ENCODE data around the gene LRRC26.
"Not testable (repeated sequence)": the region's sequence is repeated elsewhere in the genome, so short reads cannot be mapped to it uniquely, and the experiment has no call there.

LRRC26 gene

DNA sequence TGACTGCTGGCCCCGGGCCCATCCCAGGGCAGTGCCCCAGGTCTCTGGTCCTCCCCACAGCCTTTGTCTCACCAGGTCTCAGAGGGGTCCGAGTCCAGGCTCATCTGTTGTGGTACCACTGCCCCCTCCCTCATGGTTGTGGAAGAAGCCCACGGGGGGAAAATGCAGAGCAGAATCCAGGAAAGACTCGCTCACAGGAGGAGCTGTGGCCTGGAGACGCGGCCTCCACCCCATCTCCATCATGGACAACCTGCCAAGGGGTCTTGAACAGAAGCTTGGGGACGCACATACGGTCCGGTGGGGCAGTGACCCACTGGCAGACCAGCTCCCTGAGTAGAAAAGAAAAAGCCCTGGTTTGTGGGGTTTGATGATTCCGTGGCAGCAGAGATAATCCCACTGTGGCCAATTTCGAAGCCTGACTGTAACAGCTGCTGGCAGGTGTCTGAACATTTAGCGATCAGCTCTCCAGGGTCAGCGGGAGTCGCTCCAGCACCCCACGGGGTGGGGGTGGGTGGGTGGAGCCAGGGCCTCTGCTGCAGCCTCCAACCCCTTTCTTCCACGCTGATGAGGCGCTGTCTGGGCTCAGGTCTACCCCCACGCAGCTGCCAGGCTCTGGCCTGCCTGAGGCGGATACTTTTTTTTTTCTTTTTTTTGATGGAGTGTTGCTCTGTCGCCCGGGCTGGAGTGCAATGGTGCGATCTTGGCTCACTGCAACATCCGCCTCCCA, 32.8 kb downstream of the LRRC26 start:
- DNase-seq (ENCODE audit: low read depth in 2 of 2): no peak

DNA sequence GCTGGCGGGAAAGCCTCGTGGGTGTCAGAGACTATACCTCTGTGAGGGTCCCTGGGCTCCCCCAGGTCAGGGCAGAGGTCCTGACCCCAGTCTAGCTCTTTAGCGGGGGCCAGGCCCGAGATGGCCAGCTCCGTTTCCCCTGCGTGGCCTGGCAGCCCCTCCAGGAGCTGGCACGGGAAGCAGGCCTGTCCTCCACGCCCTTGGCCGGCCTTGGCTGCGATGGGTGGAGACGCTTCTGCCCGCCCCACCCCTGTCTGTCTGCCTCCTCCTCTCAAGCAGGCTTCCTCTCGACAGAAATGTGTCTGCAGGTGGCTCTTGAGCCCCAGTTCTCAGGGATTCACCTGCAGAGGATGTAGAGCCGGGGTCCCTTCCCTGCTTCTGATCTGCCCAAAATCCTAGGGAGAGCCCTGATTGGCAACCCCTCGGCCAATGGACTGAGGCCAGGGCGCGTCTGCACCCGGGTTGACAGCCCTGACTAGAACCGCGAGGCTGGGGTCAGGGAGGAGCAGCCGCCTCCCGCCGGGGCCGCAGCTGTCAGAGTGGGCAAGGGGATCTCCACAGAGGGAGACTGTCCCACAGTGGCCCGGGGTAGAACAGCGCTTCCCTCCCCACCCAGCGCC, 33.5 kb downstream of the LRRC26 start:
- DNase-seq (ENCODE audit: low read depth in 2 of 2): no peak

DNA sequence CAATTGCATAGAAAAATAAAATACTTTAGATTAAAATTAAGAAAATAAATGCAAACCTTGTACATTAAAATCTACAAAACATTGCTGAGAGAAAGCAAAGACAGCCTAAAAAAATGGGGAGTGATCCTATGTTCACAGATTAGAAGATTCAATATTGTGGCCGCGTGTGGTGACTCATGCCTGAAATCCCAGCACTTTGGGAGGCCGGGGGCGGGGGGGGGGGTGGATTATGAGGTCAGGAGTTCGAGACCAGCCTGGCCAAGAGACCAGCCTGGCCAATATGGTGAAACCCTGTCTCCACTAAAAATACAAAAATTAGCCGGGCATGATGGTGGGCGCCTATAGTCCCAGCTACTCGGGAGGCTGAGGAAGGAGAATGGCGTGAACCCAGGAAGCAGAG, 34.7 kb downstream of the LRRC26 start:
- not testable (repeated sequence) for DNase-seq (ENCODE audit: low read depth in 2 of 2)

- DNase-seq (ENCODE audit: low read depth in 2 of 2): no peak
These were observed 35.7 kb downstream of the LRRC26 start for GRCh38 chr9:137134191-137134590.

GRCh38 chr9:137130176-137130755, 39.6 kb downstream of the LRRC26 start:
- no peak for DNase-seq (ENCODE audit: low read depth in 2 of 2)

- peak; percentile 66 to 73 for DNase-seq (ENCODE audit: low read depth in 2 of 2)
These were observed 40.2 kb downstream of the LRRC26 start for GRCh38 chr9:137129456-137130175.

- no peak for DNase-seq (ENCODE audit: low read depth in 2 of 2)
These were observed 40.9 kb downstream of the LRRC26 start for GRCh38 chr9:137128862-137129455.

DNA sequence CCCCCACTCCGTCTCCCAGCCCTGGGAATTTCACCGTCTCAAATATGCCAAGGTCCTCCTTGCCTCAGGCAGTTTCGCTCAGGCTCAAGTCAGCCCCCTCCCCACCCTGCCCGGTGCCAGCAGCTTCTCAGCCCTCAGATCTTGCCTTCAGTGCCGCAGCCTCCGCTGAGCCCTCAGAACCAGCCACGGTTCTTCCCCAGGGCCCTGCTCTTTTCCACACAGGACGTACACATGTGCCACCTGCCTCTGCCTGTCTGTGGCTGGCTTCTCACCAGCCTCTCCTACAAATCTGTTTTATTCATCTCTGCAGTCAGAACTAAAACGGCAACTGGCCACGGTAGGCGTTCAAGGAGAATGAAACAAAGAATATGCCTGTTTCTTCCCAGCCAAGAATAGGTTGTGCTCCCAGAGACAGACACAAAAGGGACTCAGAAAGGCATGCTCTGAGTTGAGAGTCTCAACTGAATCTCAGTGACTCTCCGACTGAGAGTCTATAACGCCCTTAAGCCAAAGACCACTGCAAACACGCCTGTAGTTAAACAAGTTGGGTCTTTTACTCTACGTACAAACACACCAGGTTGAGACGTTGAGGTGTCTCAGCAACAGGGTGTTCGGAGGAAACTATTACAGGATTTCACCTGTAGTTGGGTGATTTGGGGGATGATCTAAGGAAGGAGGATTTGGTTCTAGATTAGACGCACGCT, 41.5 kb downstream of the LRRC26 start:
- DNase-seq (ENCODE audit: low read depth in 2 of 2): no peak

DNA sequence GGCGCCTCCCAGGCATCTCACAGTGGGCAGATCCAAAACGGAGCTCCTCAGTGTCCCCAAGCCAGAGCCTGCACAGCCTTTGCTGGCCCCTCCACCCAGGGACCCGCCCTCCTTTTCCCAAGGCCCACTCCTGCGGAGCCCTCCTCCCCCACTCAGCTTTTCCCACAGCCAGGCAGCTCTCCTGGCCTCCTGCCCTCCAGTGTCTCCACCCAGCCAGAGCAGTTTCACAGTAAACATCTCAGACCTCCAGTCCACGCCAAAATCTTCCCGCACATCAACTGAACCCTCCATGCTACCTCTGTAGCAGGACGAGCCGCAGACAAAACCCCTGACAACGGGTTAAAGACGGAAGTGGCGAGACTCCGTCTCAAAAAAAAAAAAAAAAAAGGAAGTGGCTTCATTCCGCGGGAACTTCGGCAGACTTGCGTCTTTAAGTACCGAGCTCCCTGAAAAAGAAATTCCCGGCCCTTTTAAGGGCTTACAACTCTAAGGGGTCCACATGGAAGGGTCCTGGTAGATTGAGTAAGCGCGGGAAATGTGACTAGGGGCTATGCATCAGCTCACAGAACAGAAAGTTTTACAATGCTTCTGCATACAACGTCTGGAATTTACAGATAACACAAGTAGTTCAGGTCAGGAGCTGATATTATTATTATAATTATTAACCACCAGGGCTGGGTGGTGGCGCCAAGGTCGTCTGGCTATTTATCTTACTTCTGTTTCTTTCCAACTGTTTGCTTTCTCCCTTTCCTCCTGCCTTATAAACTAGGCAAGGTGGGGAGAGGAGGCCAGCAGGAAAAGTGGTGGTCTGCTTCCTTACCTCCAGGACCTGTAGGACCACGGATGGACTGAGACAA, 42.3 kb downstream of the LRRC26 start:
- DNase-seq (ENCODE audit: low read depth in 2 of 2): no peak

DNA sequence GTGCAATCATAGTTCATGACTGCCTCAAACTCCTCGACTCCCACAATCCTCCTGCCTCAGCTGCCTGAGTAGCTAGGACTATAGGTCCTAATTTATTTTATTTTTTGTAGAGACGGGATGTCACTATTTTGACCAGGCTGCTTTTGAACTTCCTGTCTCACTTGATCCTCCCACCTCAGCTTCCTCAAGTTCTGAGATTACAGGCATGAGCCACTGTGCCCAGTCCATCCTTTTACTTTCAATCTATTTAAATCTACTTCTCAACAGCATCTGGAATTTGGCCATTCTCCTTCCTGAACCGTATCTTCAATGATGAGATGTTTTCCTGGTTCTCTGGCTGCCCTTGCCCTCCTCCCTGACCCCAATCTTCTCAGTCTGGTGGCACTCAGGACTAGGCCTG, 43.1 kb downstream of the LRRC26 start:
- no peak for DNase-seq (ENCODE audit: low read depth in 2 of 2)

DNA sequence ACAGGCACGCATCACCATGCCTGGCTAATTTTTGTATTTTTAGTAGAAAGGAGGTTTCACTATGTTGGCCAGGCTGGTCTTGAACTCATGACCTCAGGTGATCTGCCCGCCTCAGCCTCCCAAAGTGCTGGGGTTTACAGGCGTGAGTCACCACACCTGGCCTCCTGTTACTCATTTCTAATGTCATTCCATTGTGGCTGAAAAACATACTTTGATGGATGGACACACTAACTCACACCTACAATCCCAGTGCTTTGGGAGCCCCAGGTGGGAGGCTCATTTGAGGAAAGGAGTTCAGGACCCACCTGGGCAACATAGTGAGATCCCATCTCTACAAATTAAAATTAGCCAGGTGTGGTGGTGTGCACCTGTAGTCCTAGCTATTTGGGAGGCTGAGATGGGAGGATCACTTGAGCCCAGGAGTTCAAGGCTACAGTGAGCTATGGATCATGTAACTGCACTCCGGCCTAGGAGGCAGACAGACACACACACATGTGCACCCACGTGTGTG, 45.8 kb downstream of the LRRC26 start:
- DNase-seq (ENCODE audit: low read depth in 2 of 2): not testable (repeated sequence)

DNA sequence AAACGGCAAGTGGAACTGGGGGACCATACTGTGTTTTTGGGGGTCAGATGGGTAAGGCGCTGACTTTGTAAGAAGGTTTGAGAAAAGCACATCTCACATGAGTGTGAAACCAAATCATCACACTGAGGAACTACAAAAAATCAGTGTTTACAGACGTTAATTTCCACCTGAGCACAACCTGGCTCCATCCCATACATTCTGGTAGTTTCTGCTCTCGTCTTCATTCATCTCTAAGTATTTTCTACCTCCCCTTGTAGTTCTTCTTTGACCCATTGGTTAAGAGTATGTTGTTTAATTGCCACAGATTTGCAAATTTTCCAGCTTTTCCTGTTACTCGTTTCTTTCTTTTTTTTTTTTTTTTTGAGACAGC, 46.4 kb downstream of the LRRC26 start:
- no peak for DNase-seq (ENCODE audit: low read depth in 2 of 2)

- DNase-seq (ENCODE audit: low read depth in 2 of 2): not testable (repeated sequence)
These were observed 46.9 kb downstream of the LRRC26 start for GRCh38 chr9:137122796-137123467.

- DNase-seq (ENCODE audit: low read depth in 2 of 2): not testable (repeated sequence)
These were observed 47.7 kb downstream of the LRRC26 start for GRCh38 chr9:137121927-137122795.

Data from stimulated activated CD4-positive, alpha-beta T cell treated with anti-CD3 and anti-CD28 coated beads, Interleukin-1b, Interleukin-23, amount 100 ng/mL, for 1 hour (primary cell).